ENCODE results near the gene GMCL2.

GMCL2 gene

GRCh38 chr5:178221282-178221681, 34.1 kb upstream of the GMCL2 start:
- DNase-seq = no peak

- no peak for DNase-seq
Measured at GRCh38 chr5:178218827-178219226, 31.7 kb upstream of the GMCL2 start.

GRCh38 chr5:178218237-178218776, 31.1 kb upstream of the GMCL2 start:
- DNase-seq = no peak

DNA sequence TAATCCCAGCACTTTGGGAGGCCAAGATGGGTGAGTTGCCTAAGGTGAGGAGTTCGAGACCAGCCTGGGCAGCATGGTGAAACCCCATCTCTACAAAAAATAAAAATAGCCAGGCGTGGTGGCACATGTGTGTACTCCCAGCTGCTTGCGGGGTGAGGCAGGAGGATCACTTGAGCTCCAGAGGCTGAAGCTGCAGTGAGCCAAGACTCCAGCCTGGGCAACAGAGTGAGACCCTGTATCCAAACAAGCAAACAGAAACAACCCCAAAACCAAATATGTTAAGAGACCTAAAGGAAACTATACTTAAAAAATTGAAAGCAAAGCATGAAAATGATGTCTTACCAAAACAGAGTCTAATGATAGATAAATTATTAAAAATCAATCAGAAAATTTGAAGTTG, 29.6 kb upstream of the GMCL2 start:
- no peak for DNase-seq

- DNase-seq = no peak
Measured at GRCh38 chr5:178216088-178216534, 28.9 kb upstream of the GMCL2 start.

- no peak for DNase-seq
Measured at GRCh38 chr5:178215280-178216002, 28.3 kb upstream of the GMCL2 start.

GRCh38 chr5:178214160-178214803, 27.1 kb upstream of the GMCL2 start:
- no peak for DNase-seq

DNA sequence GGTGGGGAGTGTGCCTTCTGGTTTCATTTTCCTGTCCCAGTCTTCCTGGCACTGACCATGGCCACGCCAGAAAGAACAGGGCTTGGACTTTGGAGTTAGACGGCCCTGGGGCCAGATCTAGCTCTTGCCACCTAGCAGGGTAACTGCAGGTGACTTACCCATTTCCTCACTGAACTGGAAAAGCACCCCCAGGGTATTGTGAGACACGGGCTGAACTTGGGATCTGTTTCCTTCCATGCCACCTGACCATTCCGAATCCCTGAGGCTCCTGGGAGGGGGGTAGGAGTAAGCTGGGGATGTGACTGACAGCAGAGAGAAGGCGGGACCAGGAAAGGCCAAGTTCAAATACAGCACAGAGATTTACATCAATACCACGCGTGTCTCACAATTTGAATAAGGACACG, 26.6 kb upstream of the GMCL2 start:
- no peak for DNase-seq

DNA sequence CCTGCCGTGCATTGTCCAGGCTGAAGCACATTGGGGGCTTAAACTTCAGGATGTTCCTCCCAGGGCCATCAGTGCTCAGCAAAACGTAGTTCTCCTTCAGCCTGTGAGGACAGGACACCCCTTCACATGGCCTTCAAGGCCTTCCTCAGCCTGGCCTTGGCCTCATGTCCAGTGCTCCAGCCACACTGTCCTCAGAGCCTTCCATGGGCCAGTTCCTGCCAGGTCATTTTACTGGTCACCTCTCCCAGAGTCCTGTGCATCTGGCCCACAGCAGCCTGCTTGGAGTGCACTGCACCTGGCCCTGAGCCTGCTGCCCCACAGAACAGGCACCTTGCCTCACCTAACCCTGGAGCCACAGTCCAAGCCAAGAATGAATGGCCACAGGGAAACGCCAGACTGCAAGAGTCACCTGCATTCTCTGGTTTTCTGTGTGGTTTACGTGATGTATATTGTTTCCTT, 25.9 kb upstream of the GMCL2 start:
- DNase-seq = no peak

DNA sequence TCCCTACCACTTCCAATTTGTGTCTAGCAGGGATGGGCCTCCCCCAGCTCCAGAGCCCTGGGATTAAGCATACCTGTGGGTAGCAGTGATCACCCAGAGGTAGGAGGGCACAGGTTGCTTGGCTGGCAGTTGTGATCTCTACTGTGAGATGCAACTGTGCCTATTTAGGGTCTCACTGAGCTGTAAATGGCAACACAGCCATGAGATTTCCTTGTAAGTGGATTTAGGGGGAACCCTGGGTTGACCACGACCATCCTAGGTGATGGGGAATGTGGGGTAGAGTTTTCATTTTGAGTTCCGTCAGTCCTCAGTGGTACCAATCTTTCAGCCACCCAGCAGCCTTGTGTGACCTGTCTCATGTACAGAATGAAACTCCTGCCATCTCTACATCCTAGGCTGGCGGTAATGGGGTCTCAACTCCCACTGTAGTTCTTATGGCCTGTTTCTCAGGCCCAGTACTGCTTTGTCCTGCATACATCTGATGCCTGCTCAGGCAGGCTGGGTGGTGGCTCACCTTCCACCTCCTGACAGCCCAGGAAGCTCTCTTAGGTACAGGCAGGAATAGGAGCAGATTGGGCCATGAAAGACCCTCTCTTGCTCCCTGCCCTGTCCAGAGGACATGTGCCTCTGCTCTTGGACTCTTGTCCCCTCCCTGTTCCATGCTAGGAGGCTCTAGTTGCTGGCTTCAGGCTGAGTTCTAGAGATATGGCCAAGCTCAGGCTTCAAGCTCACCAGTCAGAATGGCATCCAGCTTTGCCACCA, 25.3 kb upstream of the GMCL2 start:
- no peak for DNase-seq

DNA sequence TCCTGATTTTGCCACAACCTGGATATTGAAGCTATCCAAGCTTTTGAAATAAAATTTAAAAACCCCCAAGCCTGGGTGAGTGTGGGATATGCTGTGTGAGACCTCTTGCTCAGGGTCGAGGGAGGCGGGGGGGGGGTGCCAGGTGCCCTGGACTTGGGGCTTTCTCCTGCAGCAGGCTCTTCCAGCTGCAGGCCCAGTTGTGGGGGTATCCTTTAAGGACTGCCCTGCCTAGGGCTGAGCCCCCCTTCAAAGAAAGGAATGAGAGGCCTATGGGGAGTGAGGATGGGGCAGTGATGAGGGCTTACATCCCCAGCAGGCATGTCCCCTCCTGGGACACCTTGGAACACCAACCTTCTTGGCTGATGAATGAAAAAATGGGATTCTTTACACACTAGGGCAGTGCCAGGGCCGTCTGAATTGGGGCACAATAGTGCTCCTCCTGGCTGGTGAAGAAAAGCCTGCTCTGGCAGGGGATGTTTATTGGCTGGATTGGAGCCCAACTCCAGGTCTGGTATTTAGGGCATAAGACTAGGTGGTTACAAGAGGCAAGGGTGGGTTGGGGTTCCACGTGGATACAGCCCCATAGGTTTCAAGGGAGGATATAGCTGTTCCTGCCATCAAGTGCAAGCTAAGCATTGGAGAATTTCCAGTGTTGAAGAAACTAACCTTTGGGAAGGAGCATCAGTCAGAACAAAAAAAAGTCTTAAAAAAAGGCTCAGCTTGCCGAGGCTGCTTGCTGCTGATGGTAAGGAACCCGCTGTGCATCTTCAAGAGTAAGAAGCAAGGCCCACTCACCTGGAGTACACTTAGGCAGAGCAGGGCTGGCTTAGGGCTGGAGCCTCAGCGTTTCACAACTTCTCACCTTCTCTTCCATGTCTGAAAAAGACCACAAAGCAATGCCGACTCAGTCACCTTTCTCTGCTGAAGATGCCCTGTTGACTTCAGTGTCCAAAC, 24.2 kb upstream of the GMCL2 start:
- no peak for DNase-seq

DNA sequence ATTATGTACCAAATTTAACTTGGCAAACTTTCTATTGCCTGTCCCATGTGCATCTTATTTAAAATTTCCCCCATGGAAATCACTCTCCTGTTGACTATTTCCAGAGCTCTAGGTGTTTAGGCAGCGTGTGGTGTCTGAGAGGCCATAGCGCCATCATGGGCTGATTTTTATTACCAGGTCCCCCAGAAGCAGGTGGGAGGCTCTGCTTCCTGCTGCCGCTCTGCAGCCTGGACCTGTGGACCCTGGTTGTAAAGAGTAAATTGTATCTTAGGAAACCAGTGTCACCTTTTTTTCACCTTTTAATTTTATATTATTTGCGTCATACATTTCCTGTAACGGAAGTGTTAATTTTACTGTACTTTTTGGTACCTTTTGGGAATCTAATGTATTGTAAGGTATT, 23.5 kb upstream of the GMCL2 start:
- DNase-seq = no peak

GRCh38 chr5:178210073-178210535, 22.9 kb upstream of the GMCL2 start:
- DNase-seq = no peak

DNA sequence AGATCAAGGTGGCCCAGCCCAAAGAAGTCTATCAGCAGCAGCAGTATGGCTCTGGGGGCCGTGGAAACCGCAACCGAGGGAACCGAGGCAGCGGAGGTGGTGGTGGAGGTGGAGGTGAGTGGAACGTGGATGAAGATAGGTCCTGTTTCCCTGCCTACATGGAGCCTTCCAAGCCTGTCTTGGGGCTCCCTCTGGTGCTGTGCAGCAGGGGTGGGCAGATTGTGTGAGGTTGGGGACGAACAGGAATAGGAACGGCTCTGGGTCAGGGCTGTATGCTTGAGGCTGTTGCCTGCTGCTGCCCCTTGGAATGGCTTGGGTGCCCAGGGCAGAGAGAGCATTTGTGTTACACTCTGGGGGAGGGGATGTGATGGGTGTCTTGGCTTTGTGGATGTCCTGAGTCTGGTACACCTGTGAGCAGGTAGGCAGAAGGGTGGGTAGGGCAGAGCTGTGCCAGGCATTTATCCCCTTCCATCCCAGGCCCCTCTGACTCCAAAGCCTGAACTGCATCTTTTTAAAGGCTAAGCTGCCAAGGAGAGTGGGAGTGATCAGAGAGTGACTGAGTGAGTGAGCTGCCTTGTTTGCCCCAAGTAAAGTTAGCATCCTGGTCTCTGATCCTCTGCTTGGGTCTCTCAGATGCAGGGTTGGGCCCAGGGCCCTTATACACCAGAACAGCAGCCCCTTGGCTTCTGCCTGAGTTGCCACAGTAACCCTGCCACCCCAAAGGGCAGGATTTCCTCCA, 22.3 kb upstream of the GMCL2 start:
- no peak for DNase-seq

GRCh38 chr5:178208540-178209227, 21.5 kb upstream of the GMCL2 start:
- no peak for DNase-seq

DNA sequence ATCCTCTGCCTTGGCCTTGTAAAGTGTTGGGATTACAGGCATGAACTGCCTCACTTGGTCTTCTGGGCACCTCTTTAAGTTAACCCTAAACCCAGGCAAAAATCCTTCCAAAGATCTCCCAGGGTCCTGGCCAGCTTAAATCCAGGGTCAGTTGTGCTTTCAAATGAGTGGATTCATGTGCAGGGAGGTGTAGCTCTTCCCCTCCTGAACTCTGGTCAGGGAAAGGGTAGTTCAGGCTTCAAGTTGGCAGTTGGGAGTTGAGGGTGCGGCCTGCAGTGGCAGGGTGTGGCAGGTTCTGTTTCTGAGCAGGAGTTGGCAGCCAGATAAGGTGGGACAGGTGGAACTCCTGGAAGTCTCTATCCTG, 20.7 kb upstream of the GMCL2 start:
- no peak for DNase-seq

DNA sequence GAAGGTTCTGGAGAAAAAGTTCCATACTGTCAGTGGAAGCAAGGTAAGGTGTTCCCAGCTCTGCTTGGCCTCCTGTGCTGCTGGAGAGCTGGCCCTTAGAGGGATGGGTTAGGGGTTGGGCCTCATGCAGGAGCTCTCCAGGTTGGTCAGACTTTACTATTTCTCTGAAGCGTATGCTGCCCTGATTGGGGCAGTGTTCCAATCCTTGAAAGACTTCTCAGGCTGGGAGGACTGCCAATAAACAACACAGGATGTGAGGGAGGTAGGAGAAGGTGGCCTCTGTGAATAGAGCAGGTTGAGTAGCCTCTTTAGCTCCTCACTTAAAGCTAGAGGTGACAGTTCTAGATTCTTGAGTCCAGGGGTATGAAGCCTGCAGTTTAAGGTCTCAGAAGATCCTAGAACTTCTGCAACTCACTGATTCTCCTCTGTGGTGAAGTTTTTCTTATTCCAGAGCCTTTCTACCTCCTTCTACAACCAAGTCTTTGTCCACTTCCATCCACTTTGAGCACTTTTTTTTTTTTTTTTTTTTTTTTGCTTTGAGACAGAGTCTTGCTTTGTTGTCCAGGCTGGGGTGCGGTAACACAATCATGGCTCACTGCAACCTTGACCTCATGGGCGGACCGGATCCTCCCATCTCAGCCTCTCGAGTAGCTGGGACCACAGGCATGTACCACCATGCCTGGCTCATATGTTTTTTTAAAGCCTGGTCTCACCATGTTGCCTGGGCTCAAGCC, 20.2 kb upstream of the GMCL2 start:
- peak; percentile 53 for DNase-seq

- DNase-seq = no peak
Measured at GRCh38 chr5:178206166-178207101, 19.3 kb upstream of the GMCL2 start.

DNA sequence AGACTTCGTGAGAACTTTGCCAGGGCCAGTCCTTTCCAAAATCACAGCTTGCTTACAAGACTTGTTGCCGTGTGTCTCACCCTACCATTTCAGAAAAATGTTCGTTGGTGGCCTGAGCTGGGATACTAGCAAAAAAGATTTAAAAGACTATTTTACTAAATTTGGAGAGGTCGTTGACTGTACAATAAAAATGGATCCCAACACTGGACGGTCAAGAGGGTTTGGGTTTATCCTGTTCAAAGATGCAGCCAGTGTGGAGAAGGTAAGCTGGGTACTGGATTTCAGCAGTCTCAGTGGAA, 18.5 kb upstream of the GMCL2 start:
- DNase-seq = no peak
